SHP77 treated with DMSO at 0.1 percent for 48 hours (cell line): Measurements from ENCODE around the gene MGST1.
"Not testable (repeated sequence)": the region's sequence is repeated elsewhere in the genome, so short reads cannot be mapped to it uniquely, and the experiment has no call there.

ENCODE experiments used
- DNase-seq: peaks from one replicate; lab custom pipeline; 2025; lab: John Stamatoyannopoulos, UW

The MGST1 gene

GRCh38 chr12:16352481-16352880, 5.0 kb downstream of the MGST1 start:
- no peak for DNase-seq

GRCh38 chr12:16358878-16359277, 11.4 kb downstream of the MGST1 start:
- DNase-seq, result no peak

GRCh38 chr12:16359512-16360491, 12.4 kb downstream of the MGST1 start:
- DNase-seq, result no peak

- DNase-seq, result no peak
Measured at GRCh38 chr12:16361142-16361783, 13.8 kb downstream of the MGST1 start.

GRCh38 chr12:16362550-16362949, 15.1 kb downstream of the MGST1 start:
- DNase-seq, result no peak

GRCh38 chr12:16369156-16369555, 21.7 kb downstream of the MGST1 start:
- no peak for DNase-seq

- DNase-seq, result no peak
Measured at GRCh38 chr12:16370096-16370495, 22.7 kb downstream of the MGST1 start.

GRCh38 chr12:16382652-16383312, 35.3 kb downstream of the MGST1 start:
- DNase-seq, result not testable (repeated sequence)

GRCh38 chr12:16384732-16385131, 37.3 kb downstream of the MGST1 start:
- no peak for DNase-seq

- peak; percentile 19 for DNase-seq
Measured at GRCh38 chr12:16385782-16386646, 38.6 kb downstream of the MGST1 start.

- DNase-seq, result no peak
Measured at GRCh38 chr12:16387919-16388318, 40.5 kb downstream of the MGST1 start.

GRCh38 chr12:16389594-16389993, 42.1 kb downstream of the MGST1 start:
- no peak for DNase-seq

- no peak for DNase-seq
Measured at GRCh38 chr12:16392846-16393535, 45.5 kb downstream of the MGST1 start.

- no peak for DNase-seq
Measured at GRCh38 chr12:16399101-16399500, 51.7 kb downstream of the MGST1 start.

GRCh38 chr12:16401835-16402234, 54.4 kb downstream of the MGST1 start:
- DNase-seq, result not testable (repeated sequence)

GRCh38 chr12:16407346-16407745, 59.9 kb downstream of the MGST1 start:
- DNase-seq, result no peak
